ENCODE results near the gene ACTR2.

DNA sequence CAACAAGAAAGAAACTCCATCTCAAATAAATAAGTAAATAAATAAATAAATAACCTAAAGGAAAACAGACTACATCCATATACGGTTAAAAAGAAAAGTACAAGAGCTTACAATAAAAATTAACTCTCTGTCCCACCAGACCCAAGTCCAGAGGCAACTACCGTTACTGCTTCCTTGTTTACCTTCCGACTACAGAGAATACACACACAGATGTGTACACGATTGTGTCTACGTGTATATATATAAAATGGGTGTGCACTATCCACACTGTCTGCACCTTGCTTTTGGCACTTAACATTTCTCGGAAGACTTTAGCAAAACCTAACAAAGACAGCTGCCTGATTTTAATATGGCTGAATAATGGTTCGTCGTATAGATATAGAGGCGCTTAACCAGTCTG lies 69.9 kb downstream of the ACTR2 start:
- TF ChIP-seq EP300 (IDR thresholded peaks at IDR 0.05) = no peak
- no peak for TF ChIP-seq POLR2A (IDR thresholded peaks at IDR 0.05)
